BE2C (cell line): ENCODE data around the gene AZIN2.

Experiments used
- DNase-seq: peaks from one replicate; pipeline ENCODE4 v3.0.0-alpha.2; 2020
- H3K27me3 ChIP-seq: fragments of 250-450 bp; sonication (Bioruptor Pico); 2 replicates; pipeline ENCODE4 v1.5.1; 2020; ENCODE audit warnings: mild to moderate bottlenecking
- H3K36me3 ChIP-seq: fragments of 250-450 bp; sonication (Bioruptor Pico); 2 replicates; pipeline ENCODE4 v1.5.1; 2020; ENCODE audit warnings: mild to moderate bottlenecking
- H3K4me1 ChIP-seq: fragments of 250-450 bp; sonication (Bioruptor Pico); 2 replicates; pipeline ENCODE4 v1.5.1; 2020
- H3K4me3 ChIP-seq: 2 replicates; pipeline ENCODE4 v1.5.1; 2011; ENCODE audit warnings: low read depth, low read length
- H3K9me3 ChIP-seq: fragments of 250-450 bp; sonication (Bioruptor Pico); 2 replicates; pipeline ENCODE4 v1.5.1; 2020
- CTCF ChIP-seq: IDR thresholded peaks from 2 replicates; pipeline ENCODE4 v1.5.1; 2012; ENCODE audit warnings: mild to moderate bottlenecking, low read depth, low read length

Gene AZIN2

DNA sequence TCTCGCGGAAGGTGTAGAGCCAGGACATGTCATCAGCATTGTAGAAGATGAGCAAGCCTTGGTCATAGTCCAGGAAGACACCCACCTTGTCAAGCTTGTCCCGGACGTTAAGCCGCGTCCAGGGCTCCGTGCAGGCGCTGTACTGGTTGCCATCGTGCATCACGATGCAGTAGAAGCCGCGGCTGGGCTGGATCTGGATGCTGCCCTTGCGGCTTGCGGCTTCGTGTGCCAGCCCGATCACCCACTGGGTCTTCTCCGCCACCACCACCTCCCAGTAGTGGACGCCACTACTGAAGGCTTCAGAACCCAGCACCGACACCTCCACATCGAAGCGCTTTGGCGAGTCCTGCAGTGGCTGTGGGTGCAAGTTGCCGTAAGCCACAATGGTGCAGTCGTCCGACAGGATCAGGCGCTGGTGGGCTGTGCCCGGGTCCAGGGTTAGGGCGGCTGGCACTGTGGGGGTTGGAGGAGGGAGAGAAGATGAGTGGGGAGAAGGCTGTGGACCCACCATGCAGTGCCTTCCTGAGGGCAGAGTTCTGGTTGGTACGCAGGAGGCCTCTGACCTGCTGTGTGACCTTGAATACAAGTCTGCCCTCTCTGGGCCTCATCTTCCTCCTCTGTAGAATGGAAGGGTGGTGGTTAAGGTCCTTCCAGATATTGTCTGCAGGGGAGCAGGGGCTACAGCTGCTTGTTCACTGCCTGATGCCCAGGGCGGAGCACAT is 66.5 kb downstream of the AZIN2 start:
- H3K9me3 ChIP-seq: no peaks in the 10 kb centered on the region
- no peaks in the 10 kb centered on the region for H3K36me3 ChIP-seq
- DNase-seq: no peak
- no peak for TF ChIP-seq CTCF
- H3K27me3 ChIP-seq: no peaks in the 10 kb centered on the region
- no peak overlapping the region for H3K4me3 ChIP-seq
- H3K4me1 ChIP-seq: 0 out of 2 replicates have a peak, but pooled peaks cover 6% of the 10 kb centered on the region

GRCh38 chr1:33147997-33148314 is 67.0 kb downstream of the AZIN2 start:
- TF ChIP-seq CTCF: peak; percentile 46
- Histone ChIP-seq H3K27me3 (no peaks in the 10 kb centered on the region), H3K36me3 (no peaks in the 10 kb centered on the region), H3K4me3 (no peak overlapping the region), H3K9me3 (no peaks in the 10 kb centered on the region), H3K4me1 (peaks cover 9% of the 10 kb centered on the region)
- DNase-seq: peak; percentile 25

- Histone ChIP-seq H3K36me3 (no peaks in the 10 kb centered on the region), H3K9me3 (no peaks in the 10 kb centered on the region), H3K4me3 (no peak overlapping the region), H3K27me3 (no peaks in the 10 kb centered on the region), H3K4me1 (peaks cover 13% of the 10 kb centered on the region)
- no peak for DNase-seq
- TF ChIP-seq CTCF: no peak
Observed at GRCh38 chr1:33148615-33149014, 67.7 kb downstream of the AZIN2 start.

GRCh38 chr1:33149453-33150190 is 68.7 kb downstream of the AZIN2 start:
- TF ChIP-seq CTCF: no peak
- no peak for DNase-seq
- peaks cover 16% of the 10 kb centered on the region for H3K4me1 ChIP-seq
- H3K27me3 ChIP-seq: no peaks in the 10 kb centered on the region
- H3K9me3 ChIP-seq: no peaks in the 10 kb centered on the region
- H3K4me3 ChIP-seq: no peak overlapping the region
- no peaks in the 10 kb centered on the region for H3K36me3 ChIP-seq

GRCh38 chr1:33150522-33150921 is 69.6 kb downstream of the AZIN2 start:
- H3K4me3 ChIP-seq: no peak overlapping the region
- TF ChIP-seq CTCF: no peak
- H3K27me3 ChIP-seq: no peaks in the 10 kb centered on the region
- H3K9me3 ChIP-seq: no peaks in the 10 kb centered on the region
- peaks cover 16% of the 10 kb centered on the region for H3K4me1 ChIP-seq
- H3K36me3 ChIP-seq: no peaks in the 10 kb centered on the region
- DNase-seq: no peak

- Histone ChIP-seq H3K4me3 (no peak overlapping the region), H3K4me1 (peaks cover 16% of the 10 kb centered on the region)
- no peak for DNase-seq
Observed at GRCh38 chr1:33151116-33151515, 70.2 kb downstream of the AZIN2 start.

More at GRCh38 chr1:33151116-33151515, 70.2 kb downstream of the AZIN2 start:
- no peaks in the 10 kb centered on the region for H3K9me3 ChIP-seq
- H3K36me3 ChIP-seq: no peaks in the 10 kb centered on the region
- TF ChIP-seq CTCF: no peak
- no peaks in the 10 kb centered on the region for H3K27me3 ChIP-seq
